ENCODE results near the gene TENM3.

GRCh38 chr4:182203872-182204411 lies 39.3 kb upstream of the TENM3 start:
- TF ChIP-seq POLR2A (IDR thresholded peaks at IDR 0.05) (no peak), CTCF (IDR thresholded peaks at IDR 0.05) (no peak)

Data from Peyer's patch (tissue), 4 donors.